Upper lobe of right lung (tissue), 1 donor: ENCODE measurements around the gene PI16. TPM values are rescaled to one million over a fixed set of nuclear protein-coding genes. Genes with fewer than 3 reads are reported as not detected.

Source experiments
- ATAC-seq: fragments of 200-7000 bp; cut with Tn5 transposase; one replicate; pipeline ENCODE4 v1.9.1; 2020; ENCODE audit warnings: mild to moderate bottlenecking, moderate library complexity
- DNase-seq: peaks from one replicate; pipeline ENCODE4 v3.0.0-alpha.2; 2020
- H3K27ac ChIP-seq: fragments of 200-600 bp; one replicate; pipeline ENCODE4 v1.8.0; 2022
- H3K27me3 ChIP-seq: fragments of 200-600 bp; one replicate; pipeline ENCODE4 v1.8.0; 2022; ENCODE audit warnings: mild to moderate bottlenecking
- H3K36me3 ChIP-seq: fragments of 200-600 bp; one replicate; pipeline ENCODE4 v1.8.0; 2022
- H3K4me1 ChIP-seq: fragments of 200-600 bp; one replicate; pipeline ENCODE4 v1.8.0; 2022
- H3K4me3 ChIP-seq: fragments of 200-600 bp; one replicate; pipeline ENCODE4 v1.8.0; 2022; ENCODE audit warnings: mild to moderate bottlenecking
- H3K9me3 ChIP-seq: fragments of 200-600 bp; one replicate; pipeline ENCODE4 v1.8.0; 2022
- intact Hi-C: fragments of 100-400 bp; cut with DNase I; formaldehyde crosslinking; loops from one replicate; pipeline ENCODE4 v1.11.0; 2022
- total RNA-seq: library from RNA; stranded (reverse); fragmentation: NEBNext Ultra II Directional; extraction: Animal tissue kit (Norgen Biotek cat#: 25700); gene quantifications from one replicate; pipeline ENCODE4 v1.2.1, GENCODE V29; 2021
- TF ChIP-seq, protein P1 (sequence below): fragments of 200-600 bp; IDR thresholded peaks from one replicate; pipeline ENCODE4 v1.8.0; 2022; ENCODE audit warnings: antibody characterized with exemption
- donor health status: DM: no; HTN: yes; CAD: no; lungs with severe emphysema.

Gene PI16
- total RNA-seq, 1 donor from 2014 or later: 3.4 TPM

DNA sequence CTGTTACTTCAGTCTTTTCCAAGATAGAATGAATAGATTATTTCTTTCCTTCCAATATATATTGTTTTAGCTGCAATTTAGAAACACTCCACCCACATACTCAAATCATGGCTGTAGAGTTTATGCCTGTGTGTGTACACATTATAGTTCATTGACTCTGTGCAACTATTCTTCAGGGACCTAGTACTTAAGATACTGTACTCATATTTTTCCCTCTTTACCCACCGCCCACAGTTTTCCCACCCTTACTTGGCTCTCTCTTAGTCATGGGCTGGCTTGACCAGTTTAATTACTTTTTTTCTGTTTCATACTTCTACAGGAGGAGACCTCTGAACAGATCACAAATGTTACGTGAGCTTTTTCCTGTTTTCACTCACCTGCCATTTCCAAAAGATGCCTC lies 38.4 kb upstream of the PI16 start:
- TF ChIP-seq, protein P1, sequence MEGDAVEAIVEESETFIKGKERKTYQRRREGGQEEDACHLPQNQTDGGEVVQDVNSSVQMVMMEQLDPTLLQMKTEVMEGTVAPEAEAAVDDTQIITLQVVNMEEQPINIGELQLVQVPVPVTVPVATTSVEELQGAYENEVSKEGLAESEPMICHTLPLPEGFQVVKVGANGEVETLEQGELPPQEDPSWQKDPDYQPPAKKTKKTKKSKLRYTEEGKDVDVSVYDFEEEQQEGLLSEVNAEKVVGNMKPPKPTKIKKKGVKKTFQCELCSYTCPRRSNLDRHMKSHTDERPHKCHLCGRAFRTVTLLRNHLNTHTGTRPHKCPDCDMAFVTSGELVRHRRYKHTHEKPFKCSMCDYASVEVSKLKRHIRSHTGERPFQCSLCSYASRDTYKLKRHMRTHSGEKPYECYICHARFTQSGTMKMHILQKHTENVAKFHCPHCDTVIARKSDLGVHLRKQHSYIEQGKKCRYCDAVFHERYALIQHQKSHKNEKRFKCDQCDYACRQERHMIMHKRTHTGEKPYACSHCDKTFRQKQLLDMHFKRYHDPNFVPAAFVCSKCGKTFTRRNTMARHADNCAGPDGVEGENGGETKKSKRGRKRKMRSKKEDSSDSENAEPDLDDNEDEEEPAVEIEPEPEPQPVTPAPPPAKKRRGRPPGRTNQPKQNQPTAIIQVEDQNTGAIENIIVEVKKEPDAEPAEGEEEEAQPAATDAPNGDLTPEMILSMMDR: no peak
- no peak for DNase-seq
- Histone ChIP-seq H3K4me1 (peaks cover 43% of the 10 kb centered on the region), H3K27ac (peak overlapping the region; percentile 14), H3K4me3 (no peak overlapping the region), H3K36me3 (peaks cover 86% of the 10 kb centered on the region), H3K9me3 (no peaks in the 10 kb centered on the region), H3K27me3 (no peaks in the 10 kb centered on the region)
- intact Hi-C loops: no loop called here
- no peak for ATAC-seq

DNA sequence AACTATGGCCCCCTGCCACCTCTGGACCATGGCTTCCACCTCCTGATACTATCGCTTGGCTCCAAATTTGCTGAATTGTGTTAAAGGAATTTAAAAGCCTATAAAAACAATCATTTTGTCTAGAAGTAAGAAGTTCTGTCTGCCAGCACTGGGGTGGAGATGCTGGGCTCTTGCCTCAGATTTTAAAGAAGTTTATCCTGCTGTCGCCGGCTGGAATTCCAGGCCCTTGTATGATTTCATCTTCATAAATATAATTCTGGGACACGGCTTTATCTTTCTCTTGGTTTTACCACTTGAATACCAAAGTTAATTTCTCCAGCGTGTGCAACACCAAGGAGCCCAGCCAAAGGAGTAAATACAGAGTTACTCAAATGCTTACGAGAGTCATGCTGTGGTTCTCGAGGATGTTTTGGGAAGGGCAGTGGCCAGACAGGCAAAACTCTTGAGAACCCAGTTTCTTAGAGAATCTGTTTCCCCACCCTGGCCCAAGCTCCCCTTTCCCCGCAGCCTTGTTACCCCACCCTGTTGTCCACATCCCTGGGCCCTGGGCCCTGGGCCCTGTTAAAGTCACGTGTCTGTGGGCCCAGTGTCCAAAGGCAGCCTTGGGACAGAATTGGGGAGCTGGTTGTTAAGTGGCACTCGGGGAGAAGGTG lies 36.9 kb upstream of the PI16 start:
- peaks cover 75% of the 10 kb centered on the region for H3K36me3 ChIP-seq

DNA sequence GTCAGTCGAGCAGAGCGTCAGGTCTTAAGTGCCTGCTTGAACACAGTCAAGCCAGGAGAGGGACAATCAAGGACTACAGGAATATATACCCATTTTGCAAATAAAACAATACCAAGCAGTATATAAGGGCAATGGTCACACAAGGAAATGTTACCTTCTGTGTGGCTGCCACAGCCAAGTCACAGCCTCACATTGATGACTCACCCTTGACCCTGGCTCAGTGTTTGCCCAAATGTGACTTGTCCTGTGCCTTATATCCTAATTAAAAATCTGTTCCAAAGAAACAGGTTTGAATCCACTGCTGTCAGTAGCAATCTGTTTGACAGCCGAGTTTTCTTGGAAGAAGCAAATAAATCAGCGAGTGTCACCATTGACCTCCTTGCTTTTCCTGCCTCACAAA lies 34.5 kb upstream of the PI16 start:
- Histone ChIP-seq H3K4me1 (peaks cover 41% of the 10 kb centered on the region), H3K27me3 (no peaks in the 10 kb centered on the region), H3K36me3 (peaks cover 73% of the 10 kb centered on the region), H3K9me3 (no peaks in the 10 kb centered on the region), H3K4me3 (no peak overlapping the region), H3K27ac (peak overlapping the region; percentile 47)
- intact Hi-C loops: no loop called here
- DNase-seq (no peak), ATAC-seq (no peak)
- TF ChIP-seq, protein P1: no peak

More for the DNA sequence above, 36.9 kb upstream of the PI16 start:
- intact Hi-C loops: no loop called here
- peak; percentile 68 for DNase-seq
- Histone ChIP-seq H3K9me3 (no peaks in the 10 kb centered on the region), H3K4me3 (no peak overlapping the region), H3K27me3 (no peaks in the 10 kb centered on the region), H3K4me1 (peaks cover 41% of the 10 kb centered on the region), H3K27ac (peak overlapping the region; percentile 68)
- ATAC-seq: peak; percentile 68
- TF ChIP-seq, protein P1: no peak

DNA sequence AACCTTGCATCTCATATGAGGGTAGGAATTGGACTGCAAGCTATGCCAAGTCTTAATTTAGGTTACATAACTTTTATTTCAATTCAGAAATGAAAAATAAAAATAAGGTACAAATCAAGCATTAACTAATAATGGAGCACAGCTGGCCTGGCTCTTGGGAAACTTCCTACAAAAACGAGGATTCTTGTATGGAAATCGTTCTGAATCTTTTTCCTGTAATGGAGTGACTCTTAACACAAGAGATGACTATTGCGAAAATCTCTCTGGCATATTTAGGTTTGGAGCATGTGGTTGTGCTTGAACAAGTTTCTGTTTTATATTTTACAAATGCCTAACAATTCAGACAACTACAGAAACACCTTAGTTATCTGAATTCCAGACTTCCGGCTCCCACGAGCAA lies 34.0 kb upstream of the PI16 start:
- Histone ChIP-seq H3K4me3 (no peak overlapping the region), H3K36me3 (peaks cover 73% of the 10 kb centered on the region), H3K27me3 (no peaks in the 10 kb centered on the region), H3K4me1 (peaks cover 41% of the 10 kb centered on the region), H3K9me3 (no peaks in the 10 kb centered on the region), H3K27ac (peak overlapping the region; percentile 47)
- TF ChIP-seq, protein P1: no peak
- intact Hi-C loops: no loop called here
- ATAC-seq: no peak
- no peak for DNase-seq

DNA sequence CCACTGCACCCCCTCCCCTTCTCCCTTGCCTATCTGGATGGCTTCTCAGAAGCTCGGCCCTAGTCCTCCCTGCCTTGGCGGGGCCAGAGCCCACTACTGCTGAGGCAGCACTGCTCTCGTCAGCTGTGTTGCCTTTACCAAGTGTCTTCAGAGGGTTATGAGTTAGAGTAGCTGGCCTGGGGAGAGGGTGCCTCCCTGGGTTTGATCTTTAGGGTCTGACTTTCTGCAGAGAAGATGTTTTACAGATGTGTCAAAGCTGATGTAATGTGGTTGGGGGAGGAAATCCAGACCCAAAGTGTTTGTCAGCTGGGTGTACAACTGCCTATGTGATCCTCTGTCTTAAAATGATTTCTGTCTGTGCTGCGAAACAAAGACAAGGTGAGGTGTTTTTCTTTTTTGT lies 30.4 kb upstream of the PI16 start:
- H3K27ac ChIP-seq: no peak overlapping the region
- no peak for ATAC-seq

More for the DNA sequence above, 30.4 kb upstream of the PI16 start:
- Histone ChIP-seq H3K36me3 (peaks cover 47% of the 10 kb centered on the region), H3K4me3 (no peak overlapping the region), H3K27me3 (no peaks in the 10 kb centered on the region), H3K9me3 (no peaks in the 10 kb centered on the region), H3K4me1 (peaks cover 40% of the 10 kb centered on the region)
- DNase-seq: no peak
- TF ChIP-seq, protein P1: no peak
- intact Hi-C loops: no loop called here
